Measurements from ENCODE around the gene GANC.

GANC gene

GRCh38 chr15:42344763-42345162 lies 71.8 kb downstream of the GANC start:
- H2BK5ac ChIP-seq (ENCODE audit: low read depth, low read length, poor library complexity): no peak overlapping the region
- H3K4me1 ChIP-seq (ENCODE audit: control insufficient read depth in 1 of 2, insufficient read depth in 2 of 2, low read length in 2 of 2): no peaks in the 10 kb centered on the region
- H3K4ac ChIP-seq (ENCODE audit: low read depth, low read length): no peak overlapping the region
- H2AFZ ChIP-seq (ENCODE audit: insufficient read depth, low read length, poor library complexity): no peak overlapping the region
- WGBS (ENCODE audit: extremely low coverage, insufficient coverage, insufficient read length): no CpG with 5 or more reads among the region's 5 CpGs
- H3K9me3 ChIP-seq (ENCODE audit: insufficient read depth, low read depth, low read length): no peaks in the 10 kb centered on the region
- H3K79me2 ChIP-seq (ENCODE audit: control insufficient read depth, insufficient read depth, low read length, poor library complexity): no peaks in the 10 kb centered on the region
- H3K79me1 ChIP-seq (ENCODE audit: low read length): no peaks in the 10 kb centered on the region
- no peak overlapping the region for H2BK120ac ChIP-seq (ENCODE audit: insufficient read depth, low read length, poor library complexity)
- H3K27me3 ChIP-seq (ENCODE audit: insufficient read depth, low read length): no peaks in the 10 kb centered on the region
- no peak overlapping the region for H2BK12ac ChIP-seq (ENCODE audit: low read length)
- H2AK5ac ChIP-seq (ENCODE audit: low read length): no peak overlapping the region
- no peak overlapping the region for H3K23ac ChIP-seq (ENCODE audit: low read length)
- no peak overlapping the region for H3K14ac ChIP-seq (ENCODE audit: low read length)
- no peak overlapping the region for H3K27ac ChIP-seq (ENCODE audit: low read depth, low read length)
- H3K4me2 ChIP-seq (ENCODE audit: low read length): no peak overlapping the region
- no peak overlapping the region for H4K8ac ChIP-seq (ENCODE audit: low read depth, low read length)
- no peak overlapping the region for H3K9ac ChIP-seq (ENCODE audit: low read length)
- DNase-seq: no peak
- no peak overlapping the region for H3K18ac ChIP-seq (ENCODE audit: low read length)
- H4K12ac ChIP-seq (ENCODE audit: low read depth, low read length): no peak overlapping the region
- no peak overlapping the region for H3K4me3 ChIP-seq (ENCODE audit: low read depth, low read length)
- H4K91ac ChIP-seq (ENCODE audit: low read depth, low read length): no peak overlapping the region
- no peaks in the 10 kb centered on the region for H3K36me3 ChIP-seq (ENCODE audit: control insufficient read depth in 1 of 2, insufficient read depth in 2 of 2, low read length in 2 of 2)

GRCh38 chr15:42345504-42345903 lies 72.5 kb downstream of the GANC start:
- H3K4me1 ChIP-seq (ENCODE audit: control insufficient read depth in 1 of 2, insufficient read depth in 2 of 2, low read length in 2 of 2): no peaks in the 10 kb centered on the region
- DNase-seq: no peak
- H3K27me3 ChIP-seq (ENCODE audit: insufficient read depth, low read length): no peaks in the 10 kb centered on the region

DNA sequence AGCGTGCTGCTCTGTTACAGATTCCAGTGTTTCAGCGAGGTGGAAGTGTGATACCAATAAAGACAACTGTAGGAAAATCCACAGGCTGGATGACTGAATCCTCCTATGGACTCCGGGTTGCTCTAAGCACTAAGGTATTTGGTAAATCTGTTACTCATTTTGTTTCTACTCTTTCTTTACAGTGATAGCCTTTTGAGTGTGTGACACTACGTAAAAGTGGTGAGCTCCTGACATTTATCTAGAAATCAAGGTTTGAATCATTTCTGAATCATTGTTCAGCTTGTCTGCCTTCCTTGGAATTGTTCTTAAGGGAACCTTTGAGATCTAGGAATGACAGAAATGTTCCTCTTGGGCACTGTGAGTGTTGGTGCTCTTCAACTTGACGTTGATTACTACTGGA lies 75.1 kb downstream of the GANC start:
- no peaks in the 10 kb centered on the region for H3K79me2 ChIP-seq (ENCODE audit: control insufficient read depth, insufficient read depth, low read length, poor library complexity)
- H2AFZ ChIP-seq (ENCODE audit: insufficient read depth, low read length, poor library complexity): no peak overlapping the region
- H4K12ac ChIP-seq (ENCODE audit: low read depth, low read length): no peak overlapping the region
- no peak overlapping the region for H3K14ac ChIP-seq (ENCODE audit: low read length)
- WGBS (ENCODE audit: extremely low coverage, insufficient coverage, insufficient read length): no CpG with 5 or more reads among the region's 5 CpGs
- H2BK120ac ChIP-seq (ENCODE audit: insufficient read depth, low read length, poor library complexity): no peak overlapping the region
- no peak overlapping the region for H2BK5ac ChIP-seq (ENCODE audit: low read depth, low read length, poor library complexity)
- no peak overlapping the region for H3K4ac ChIP-seq (ENCODE audit: low read depth, low read length)
- DNase-seq: peak; percentile 59 to 92
- no peak overlapping the region for H3K4me3 ChIP-seq (ENCODE audit: low read depth, low read length)
- H3K27me3 ChIP-seq (ENCODE audit: insufficient read depth, low read length): no peaks in the 10 kb centered on the region
- no peak overlapping the region for H3K9ac ChIP-seq (ENCODE audit: low read length)
- H2AK5ac ChIP-seq (ENCODE audit: low read length): no peak overlapping the region
- peaks cover 0 to 1% of the 10 kb centered on the region in 2 experiments for H3K36me3 ChIP-seq (ENCODE audit: control insufficient read depth in 1 of 2, insufficient read depth in 2 of 2, low read length in 2 of 2)
- no peak overlapping the region for H2BK12ac ChIP-seq (ENCODE audit: low read length)
- H3K4me2 ChIP-seq (ENCODE audit: low read length): no peak overlapping the region
- no peaks in the 10 kb centered on the region for H3K4me1 ChIP-seq (ENCODE audit: control insufficient read depth in 1 of 2, insufficient read depth in 2 of 2, low read length in 2 of 2)
- no peak overlapping the region for H3K23ac ChIP-seq (ENCODE audit: low read length)
- no peak overlapping the region for H3K27ac ChIP-seq (ENCODE audit: low read depth, low read length)
- H4K8ac ChIP-seq (ENCODE audit: low read depth, low read length): no peak overlapping the region
- H3K18ac ChIP-seq (ENCODE audit: low read length): no peak overlapping the region
- no peak overlapping the region for H4K91ac ChIP-seq (ENCODE audit: low read depth, low read length)
- H3K9me3 ChIP-seq (ENCODE audit: insufficient read depth, low read depth, low read length): no peaks in the 10 kb centered on the region
- no peaks in the 10 kb centered on the region for H3K79me1 ChIP-seq (ENCODE audit: low read length)

More at GRCh38 chr15:42345504-42345903, 72.5 kb downstream of the GANC start:
- Histone ChIP-seq H3K4me2 (ENCODE audit: low read length) (no peak overlapping the region), H2AK5ac (ENCODE audit: low read length) (no peak overlapping the region), H3K4me3 (ENCODE audit: low read depth, low read length) (no peak overlapping the region), H3K4ac (ENCODE audit: low read depth, low read length) (no peak overlapping the region), H3K9ac (ENCODE audit: low read length) (no peak overlapping the region), H3K23ac (ENCODE audit: low read length) (no peak overlapping the region), H3K79me1 (ENCODE audit: low read length) (no peaks in the 10 kb centered on the region), H4K8ac (ENCODE audit: low read depth, low read length) (no peak overlapping the region), H2BK120ac (ENCODE audit: insufficient read depth, low read length, poor library complexity) (no peak overlapping the region), H2BK12ac (ENCODE audit: low read length) (no peak overlapping the region), H3K9me3 (ENCODE audit: insufficient read depth, low read depth, low read length) (no peaks in the 10 kb centered on the region), H4K91ac (ENCODE audit: low read depth, low read length) (no peak overlapping the region), H4K12ac (ENCODE audit: low read depth, low read length) (no peak overlapping the region), H3K79me2 (ENCODE audit: control insufficient read depth, insufficient read depth, low read length, poor library complexity) (no peaks in the 10 kb centered on the region), H2AFZ (ENCODE audit: insufficient read depth, low read length, poor library complexity) (no peak overlapping the region), H3K27ac (ENCODE audit: low read depth, low read length) (no peak overlapping the region), H3K18ac (ENCODE audit: low read length) (no peak overlapping the region), H3K14ac (ENCODE audit: low read length) (no peak overlapping the region), H2BK5ac (ENCODE audit: low read depth, low read length, poor library complexity) (no peak overlapping the region), H3K36me3 (ENCODE audit: control insufficient read depth in 1 of 2, insufficient read depth in 2 of 2, low read length in 2 of 2) (no peaks in the 10 kb centered on the region)
- WGBS (ENCODE audit: extremely low coverage, insufficient coverage, insufficient read length): no CpG with 5 or more reads among the region's 3 CpGs

- no CpG with 5 or more reads among the region's 2 CpGs for WGBS (ENCODE audit: extremely low coverage, insufficient coverage, insufficient read length)
- Histone ChIP-seq H3K4me2 (ENCODE audit: low read length) (no peak overlapping the region), H4K12ac (ENCODE audit: low read depth, low read length) (no peak overlapping the region), H4K8ac (ENCODE audit: low read depth, low read length) (no peak overlapping the region), H3K9me3 (ENCODE audit: insufficient read depth, low read depth, low read length) (no peaks in the 10 kb centered on the region), H3K79me1 (ENCODE audit: low read length) (no peaks in the 10 kb centered on the region), H2BK5ac (ENCODE audit: low read depth, low read length, poor library complexity) (no peak overlapping the region), H3K27me3 (ENCODE audit: insufficient read depth, low read length) (no peaks in the 10 kb centered on the region), H2AK5ac (ENCODE audit: low read length) (no peak overlapping the region), H3K18ac (ENCODE audit: low read length) (no peak overlapping the region), H3K14ac (ENCODE audit: low read length) (no peak overlapping the region), H3K36me3 (ENCODE audit: control insufficient read depth in 1 of 2, insufficient read depth in 2 of 2, low read length in 2 of 2) (peaks cover 0 to 2% of the 10 kb centered on the region in 2 experiments), H2BK120ac (ENCODE audit: insufficient read depth, low read length, poor library complexity) (no peak overlapping the region), H3K4me3 (ENCODE audit: low read depth, low read length) (no peak overlapping the region), H2BK12ac (ENCODE audit: low read length) (no peak overlapping the region), H3K4ac (ENCODE audit: low read depth, low read length) (no peak overlapping the region), H3K27ac (ENCODE audit: low read depth, low read length) (no peak overlapping the region), H2AFZ (ENCODE audit: insufficient read depth, low read length, poor library complexity) (no peak overlapping the region), H3K9ac (ENCODE audit: low read length) (no peak overlapping the region), H3K4me1 (ENCODE audit: control insufficient read depth in 1 of 2, insufficient read depth in 2 of 2, low read length in 2 of 2) (no peaks in the 10 kb centered on the region), H3K23ac (ENCODE audit: low read length) (no peak overlapping the region), H4K91ac (ENCODE audit: low read depth, low read length) (no peak overlapping the region), H3K79me2 (ENCODE audit: control insufficient read depth, insufficient read depth, low read length, poor library complexity) (no peaks in the 10 kb centered on the region)
- peak in 1 of 2 donors; percentile 64 for DNase-seq
Measured at GRCh38 chr15:42349186-42349585, 76.2 kb downstream of the GANC start.

Measured in trophoblast cell (in vitro differentiated cells and primary cell).